Measurements from ENCODE around the gene LIPG. TPM values are rescaled to one million over a fixed set of nuclear protein-coding genes. Genes with fewer than 3 reads are reported as not detected.
"Not testable (repeated sequence)": the region's sequence is repeated elsewhere in the genome, so short reads cannot be mapped to it uniquely, and the experiment has no call there.

Gene LIPG
- 89.4 TPM for total RNA-seq

DNA sequence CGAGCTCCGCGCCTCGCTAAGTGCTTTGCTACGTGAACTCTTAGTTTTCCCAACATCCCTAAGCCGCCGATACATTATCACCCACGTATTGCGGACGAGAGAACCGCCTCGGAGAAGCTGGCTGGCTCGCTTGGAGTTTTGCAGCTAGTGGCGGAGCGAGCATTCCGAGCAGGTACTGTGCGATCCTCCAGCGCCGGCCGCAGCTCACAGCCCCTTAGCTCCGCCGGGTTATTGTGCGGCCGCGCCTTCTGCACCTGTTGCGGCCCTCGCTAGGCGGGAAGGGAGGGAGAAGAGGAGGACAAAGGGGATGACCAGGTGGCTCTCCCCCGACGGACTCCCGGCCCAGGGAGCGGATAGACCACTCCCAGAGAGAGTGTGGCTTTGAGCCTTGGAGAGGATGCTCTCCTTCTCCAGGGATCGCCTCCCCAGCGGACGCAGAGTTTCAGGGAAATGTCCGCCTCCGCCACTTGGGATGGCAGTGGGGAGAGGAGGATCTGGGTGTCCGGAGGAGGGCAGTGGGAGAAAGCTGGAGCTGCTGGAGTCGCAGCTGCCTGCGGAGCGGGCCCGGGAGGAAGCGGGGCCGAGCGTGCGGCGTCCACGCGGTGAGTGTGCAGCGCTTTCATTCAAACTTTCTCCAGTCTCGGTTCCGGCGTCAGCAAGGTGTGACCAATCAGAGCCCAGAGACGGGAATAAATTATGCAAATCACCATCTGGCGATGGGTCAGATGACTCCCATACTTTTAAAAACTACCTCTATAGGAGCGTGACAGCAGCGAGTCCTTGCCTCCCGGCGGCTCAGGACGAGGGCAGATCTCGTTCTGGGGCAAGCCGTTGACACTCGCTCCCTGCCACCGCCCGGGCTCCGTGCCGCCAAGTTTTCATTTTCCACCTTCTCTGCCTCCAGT is at the start of gene LIPG:
Gene LIPG, plus strand, starts transcription at position 769 of the 905 bp plus-strand sequence. CDS start 252 bp downstream, outside the sequence.
- ATAC-seq: peak; percentile 68
- DNase-seq (ENCODE audit: low spot score): peak; percentile 90

- not testable (repeated sequence) for ATAC-seq
Measured at GRCh38 chr18:49512876-49513275, 49.0 kb upstream of the LIPG start.

DNA sequence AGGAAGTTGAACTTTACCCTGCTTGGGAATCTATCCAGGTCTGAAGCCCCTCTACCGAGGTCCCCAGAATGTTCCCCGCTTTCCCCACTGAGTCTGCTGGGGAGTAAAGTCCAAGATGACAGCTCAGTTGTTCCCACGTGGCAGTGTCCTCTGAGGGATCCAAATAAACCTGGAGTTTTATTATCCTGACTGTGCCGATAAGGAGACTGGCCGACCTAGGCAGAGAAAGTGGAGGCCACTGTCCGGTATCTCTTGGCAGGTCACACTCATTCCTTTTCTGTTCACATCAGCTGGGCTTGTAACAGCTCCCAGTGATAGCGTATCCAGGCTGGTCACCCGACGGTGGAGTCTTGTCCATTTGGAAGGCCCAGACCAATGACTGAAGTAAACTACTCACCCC is 47.3 kb upstream of the LIPG start:
- ATAC-seq (peak; percentile 91), DNase-seq (ENCODE audit: low spot score) (peak; percentile 58)

More at GRCh38 chr18:49512876-49513275, 49.0 kb upstream of the LIPG start:
- DNase-seq (ENCODE audit: low spot score): peak; percentile 16

- not testable (repeated sequence) for ATAC-seq; DNase-seq (ENCODE audit: low spot score)
Measured at GRCh38 chr18:49515003-49515402, 46.9 kb upstream of the LIPG start.

GRCh38 chr18:49515516-49515915 is 46.3 kb upstream of the LIPG start:
- DNase-seq (ENCODE audit: low spot score): no peak

GRCh38 chr18:49517483-49517882 is 44.4 kb upstream of the LIPG start:
- DNase-seq (ENCODE audit: low spot score) (no peak), ATAC-seq (no peak)

More at GRCh38 chr18:49515516-49515915, 46.3 kb upstream of the LIPG start:
- ATAC-seq: no peak

DNA sequence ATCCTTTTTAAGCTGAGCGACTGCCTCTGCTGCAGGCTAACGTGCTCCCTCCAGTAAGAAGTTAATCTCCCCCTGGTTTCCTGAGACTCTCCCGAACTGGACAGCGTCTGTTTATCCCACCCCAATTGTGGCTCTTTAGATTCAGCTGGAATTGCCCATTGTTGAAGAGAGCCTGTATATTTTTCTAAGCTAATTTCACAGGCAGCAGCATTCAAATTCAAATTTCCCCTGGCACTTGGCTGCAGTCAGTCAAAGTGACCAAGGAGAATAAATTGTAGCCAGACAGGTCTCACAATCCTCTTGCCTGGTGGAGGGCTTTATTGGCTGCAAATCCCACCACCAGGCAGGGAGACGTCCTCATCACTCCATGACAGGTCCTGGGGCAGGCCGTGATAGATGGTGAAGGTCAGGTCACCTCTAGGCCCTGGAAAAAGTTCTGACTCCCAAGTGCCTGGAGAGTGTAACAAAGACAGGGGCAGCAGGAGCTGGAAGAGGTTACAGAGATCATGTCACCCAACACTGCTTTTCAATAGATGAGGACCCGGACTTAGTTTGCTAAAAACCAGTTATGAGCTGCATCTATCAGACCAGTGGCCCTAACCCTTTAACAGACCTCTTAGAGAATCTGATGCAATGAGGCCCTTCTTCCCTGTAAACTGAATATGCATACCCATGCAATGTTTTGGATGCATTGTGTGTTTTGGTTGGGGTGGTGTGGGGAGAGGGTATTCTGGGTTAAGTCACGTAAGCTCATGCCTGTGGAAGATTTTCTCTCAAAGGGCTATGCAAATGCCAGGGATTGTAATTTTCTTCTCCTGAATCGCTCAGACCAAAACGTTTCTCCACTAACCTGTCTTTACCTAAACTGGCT is 42.5 kb upstream of the LIPG start:
- ATAC-seq: no peak
- DNase-seq (ENCODE audit: low spot score): peak; percentile 16

DNA sequence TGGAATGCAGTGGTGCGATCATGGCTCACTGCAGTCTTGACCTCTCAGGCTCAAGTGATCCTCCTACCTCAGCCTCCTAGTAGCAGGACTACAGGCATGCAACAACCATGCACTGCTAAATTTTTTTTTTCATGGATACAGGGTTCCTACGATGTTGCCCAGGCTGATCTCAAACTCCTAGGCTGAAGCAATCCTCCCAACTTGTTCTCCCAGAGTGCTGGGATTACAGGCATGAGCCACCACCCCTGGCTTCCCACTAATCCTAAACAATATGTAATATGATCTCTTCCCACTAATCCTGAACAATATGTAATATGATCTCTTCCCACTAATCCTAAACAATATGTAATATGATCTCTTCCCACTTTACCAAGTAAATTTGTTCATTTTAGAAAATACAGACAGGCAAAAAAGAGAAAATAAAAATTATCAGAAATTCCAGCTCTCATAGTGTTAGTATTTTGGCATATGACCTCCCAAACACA is 41.2 kb upstream of the LIPG start:
- no peak for ATAC-seq
- peak; percentile 0 for DNase-seq (ENCODE audit: low spot score)

DNA sequence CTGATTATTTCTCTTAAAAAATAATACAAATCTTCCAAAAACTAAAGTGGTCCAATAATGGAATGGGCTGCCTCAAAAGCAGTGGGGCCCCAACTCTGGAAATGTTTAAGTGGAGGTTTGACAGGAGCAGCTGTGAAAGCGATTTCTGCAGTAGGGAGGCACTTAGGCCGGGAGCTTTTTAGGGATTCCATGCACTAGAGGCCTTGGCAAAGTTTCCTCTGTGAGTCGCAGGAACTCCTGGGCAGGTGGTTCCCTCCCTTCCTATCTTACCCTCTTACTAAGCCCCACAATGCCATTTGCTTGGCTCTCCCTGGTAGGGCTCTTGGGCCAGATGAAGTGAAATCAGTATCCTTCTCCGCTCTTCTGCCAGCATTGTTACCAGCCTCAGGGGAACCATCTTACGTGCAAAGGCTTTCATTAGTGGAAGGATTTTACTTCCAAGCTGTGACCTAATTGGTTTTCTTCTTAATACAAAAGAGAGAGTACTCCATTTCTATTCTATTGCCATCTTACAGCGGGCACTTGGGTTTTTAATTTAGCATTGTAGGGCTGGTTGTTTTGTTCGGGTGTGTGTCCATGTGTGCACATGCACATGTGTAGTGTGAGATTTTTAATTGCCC is 40.5 kb upstream of the LIPG start:
- no peak for ATAC-seq
- peak; percentile 29 for DNase-seq (ENCODE audit: low spot score)

DNA sequence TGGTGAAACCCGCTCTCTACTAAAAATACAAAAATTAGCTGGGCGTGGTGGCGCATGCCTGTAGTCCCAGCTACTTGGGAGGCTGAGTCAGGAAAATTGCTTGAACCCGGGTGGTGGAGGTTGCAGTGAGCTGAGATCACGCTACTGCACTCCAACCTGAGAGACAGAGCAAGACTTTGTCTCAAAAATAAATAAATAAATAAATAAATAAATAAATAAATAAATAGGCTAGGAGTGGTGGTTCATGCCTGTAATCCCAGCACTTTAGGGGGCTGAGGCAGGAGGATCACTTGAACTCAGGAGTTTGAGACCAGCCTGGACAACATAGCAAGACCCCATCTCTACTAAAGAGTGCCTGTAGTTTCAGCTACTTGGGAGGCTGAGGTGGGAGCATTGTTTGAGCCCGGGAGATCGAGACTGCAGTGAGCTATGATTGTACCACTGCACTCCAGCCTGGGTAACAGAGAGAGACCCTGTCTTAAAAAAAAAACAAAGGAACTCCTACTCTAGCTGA is 38.2 kb upstream of the LIPG start:
- ATAC-seq; DNase-seq (ENCODE audit: low spot score): not testable (repeated sequence)

DNA sequence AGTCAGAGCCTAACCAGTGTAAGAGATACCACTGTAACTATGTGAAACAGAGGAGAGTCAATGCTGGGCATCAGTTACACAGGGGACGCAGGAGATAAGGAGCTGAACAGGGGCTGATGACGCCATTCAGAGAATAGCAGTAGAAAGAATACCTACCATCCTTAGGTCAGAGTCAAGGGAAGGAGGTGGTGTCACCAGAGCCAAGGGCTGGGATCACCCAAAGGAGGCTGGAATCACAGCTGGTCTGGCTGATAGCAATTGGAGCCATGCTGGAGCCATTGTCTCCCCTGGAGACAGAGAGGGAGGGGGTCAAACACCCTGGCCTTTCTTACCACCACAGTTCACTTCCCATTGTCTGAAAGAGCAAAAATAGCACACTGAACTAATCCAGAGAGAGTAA is 37.5 kb upstream of the LIPG start:
- DNase-seq (ENCODE audit: low spot score) (no peak), ATAC-seq (no peak)

DNA sequence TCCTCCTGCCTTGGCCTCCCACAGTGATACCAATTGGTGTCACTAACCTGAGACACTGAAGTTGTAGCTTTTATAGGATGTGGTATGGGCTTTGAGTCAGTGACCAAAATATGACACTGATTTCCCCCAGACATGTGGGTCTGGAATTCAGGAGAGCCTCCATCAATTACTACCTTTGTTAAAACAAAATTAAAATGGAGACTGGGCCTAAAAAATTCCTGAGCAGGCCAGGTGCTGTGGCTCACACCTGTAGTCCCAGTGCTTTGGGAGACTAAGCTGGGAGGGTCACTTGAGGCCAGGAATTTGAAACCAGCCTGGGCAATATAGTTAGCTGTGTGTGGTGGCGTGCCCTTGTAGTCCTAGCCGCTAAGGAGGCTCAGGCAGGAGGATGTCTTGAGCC is 36.9 kb upstream of the LIPG start:
- ATAC-seq (no peak), DNase-seq (ENCODE audit: low spot score) (no peak)

GRCh38 chr18:49525981-49526380 is 35.9 kb upstream of the LIPG start:
- no peak for ATAC-seq

GRCh38 chr18:49527631-49528327 is 34.1 kb upstream of the LIPG start:
- DNase-seq (ENCODE audit: low spot score) (no peak), ATAC-seq (no peak)

More at GRCh38 chr18:49525981-49526380, 35.9 kb upstream of the LIPG start:
- no peak for DNase-seq (ENCODE audit: low spot score)

- ATAC-seq (no peak), DNase-seq (ENCODE audit: low spot score) (no peak)
Measured at GRCh38 chr18:49529596-49529995, 32.3 kb upstream of the LIPG start.

GRCh38 chr18:49531678-49532153 is 30.1 kb upstream of the LIPG start:
- DNase-seq (ENCODE audit: low spot score) (no peak), ATAC-seq (no peak)

DNA sequence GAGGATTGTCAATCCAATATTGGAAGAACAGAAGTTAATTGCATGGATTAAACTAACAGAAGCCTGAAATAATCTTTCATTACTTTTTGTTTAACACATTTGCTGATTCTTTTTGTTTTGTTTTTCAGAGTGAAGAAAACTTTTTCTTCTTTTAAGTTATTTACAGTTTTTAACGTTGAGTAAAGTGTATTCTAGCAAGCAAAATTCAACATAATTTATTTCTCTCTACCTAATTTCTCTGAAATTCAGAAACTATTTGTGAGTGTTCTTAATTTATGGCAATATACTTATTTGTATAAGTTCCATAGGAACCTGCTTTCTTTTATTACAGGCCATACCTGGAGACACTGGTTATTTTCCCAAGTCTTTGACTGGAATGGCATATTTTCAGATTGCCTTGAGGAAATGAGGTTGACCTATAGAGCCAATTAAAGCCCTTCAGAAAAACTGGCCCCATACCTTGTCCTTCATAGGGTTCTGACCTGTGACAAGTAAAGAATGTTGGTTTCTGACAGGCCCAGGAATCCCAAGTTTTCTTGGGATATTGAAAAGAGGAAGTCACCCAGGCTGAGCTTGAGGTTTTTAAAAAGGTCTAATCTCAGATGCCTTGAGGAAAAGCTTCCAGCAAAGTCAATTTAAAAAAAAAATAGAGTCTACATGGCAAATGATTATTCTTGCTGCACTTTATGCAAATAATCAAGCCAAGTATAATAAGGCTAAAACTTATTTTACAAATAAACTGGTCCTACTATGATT is 26.8 kb upstream of the LIPG start:
- DNase-seq (ENCODE audit: low spot score) (no peak), ATAC-seq (no peak)

DNA sequence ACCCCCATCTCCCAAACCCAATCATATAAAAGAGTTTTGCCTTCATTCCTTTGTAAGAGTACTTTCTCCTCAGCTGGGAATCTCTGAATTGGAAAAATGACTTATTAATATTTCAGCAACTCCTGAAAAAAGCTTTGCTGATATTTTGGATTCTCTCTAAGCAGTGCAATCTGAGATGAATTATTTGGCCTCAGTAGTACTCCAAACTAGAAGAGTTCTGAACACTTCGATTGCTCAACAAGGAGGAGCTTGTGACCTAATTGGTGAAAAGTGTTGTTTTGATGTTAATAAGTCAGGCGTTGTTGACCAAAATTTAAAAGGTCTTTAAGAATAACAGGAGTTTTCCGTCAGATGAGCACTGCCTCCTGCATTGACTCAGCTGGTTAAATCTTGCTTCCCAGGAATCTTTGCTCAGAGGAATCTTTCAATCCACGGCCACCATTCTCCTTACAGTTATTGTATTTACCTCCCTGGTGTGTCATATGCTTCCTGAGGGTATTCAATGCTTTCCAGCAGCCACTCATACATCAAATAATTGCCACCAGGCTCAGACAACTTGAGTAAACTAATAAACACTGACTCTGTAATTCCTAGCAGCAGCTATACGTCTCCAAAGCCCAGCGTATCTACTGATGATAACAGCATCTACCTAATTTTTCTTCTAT is 24.5 kb upstream of the LIPG start:
- DNase-seq (ENCODE audit: low spot score): no peak
- no peak for ATAC-seq

GRCh38 chr18:49544362-49544761 is 17.5 kb upstream of the LIPG start:
- ATAC-seq (no peak), DNase-seq (ENCODE audit: low spot score) (no peak)
